ENCODE measurements around the gene TPRN.

Gene TPRN

GRCh38 chr9:137161558-137162486 is 38.7 kb downstream of the TPRN start:
- DNase-seq (ENCODE audit: extremely low read depth, insufficient read length) = no peak
- TF ChIP-seq CTCF (IDR thresholded peaks at IDR 0.05; ENCODE audit: insufficient read depth, low read length, poor library complexity, severe bottlenecking) = no peak
- no peak overlapping the region for H3K4me3 ChIP-seq (replicated peaks; ENCODE audit: low read depth, low read length)
- no peaks in the 10 kb centered on the region for H3K36me3 ChIP-seq (ENCODE audit: control insufficient read depth, insufficient read depth, low read length)
- H3K27me3 ChIP-seq (replicated peaks; ENCODE audit: control insufficient read depth, insufficient read depth, low read length) = no peaks in the 10 kb centered on the region; the same call in 1 of the 2 replicates

GRCh38 chr9:137160716-137161557 is 39.6 kb downstream of the TPRN start:
- no peak for TF ChIP-seq CTCF (IDR thresholded peaks at IDR 0.05; ENCODE audit: insufficient read depth, low read length, poor library complexity, severe bottlenecking)
- no peaks in the 10 kb centered on the region for H3K36me3 ChIP-seq (ENCODE audit: control insufficient read depth, insufficient read depth, low read length)
- H3K27me3 ChIP-seq (replicated peaks; ENCODE audit: control insufficient read depth, insufficient read depth, low read length) = no peaks in the 10 kb centered on the region
- DNase-seq (ENCODE audit: extremely low read depth, insufficient read length) = no peak
- H3K4me3 ChIP-seq (replicated peaks; ENCODE audit: low read depth, low read length) = no peak overlapping the region

- Histone ChIP-seq H3K27me3 (replicated peaks; ENCODE audit: control insufficient read depth, insufficient read depth, low read length) (no peaks in the 10 kb centered on the region), H3K4me3 (replicated peaks; ENCODE audit: low read depth, low read length) (no peak overlapping the region), H3K36me3 (ENCODE audit: control insufficient read depth, insufficient read depth, low read length) (no peaks in the 10 kb centered on the region)
- DNase-seq (ENCODE audit: extremely low read depth, insufficient read length) = no peak
- TF ChIP-seq CTCF (IDR thresholded peaks at IDR 0.05; ENCODE audit: insufficient read depth, low read length, poor library complexity, severe bottlenecking) = no peak
Measured at GRCh38 chr9:137160054-137160425, 40.5 kb downstream of the TPRN start.

- no peak for TF ChIP-seq CTCF (IDR thresholded peaks at IDR 0.05; ENCODE audit: insufficient read depth, low read length, poor library complexity, severe bottlenecking)
- no peaks in the 10 kb centered on the region for H3K27me3 ChIP-seq (replicated peaks; ENCODE audit: control insufficient read depth, insufficient read depth, low read length)
- DNase-seq (ENCODE audit: extremely low read depth, insufficient read length) = no peak
- H3K4me3 ChIP-seq (replicated peaks; ENCODE audit: low read depth, low read length) = no peak overlapping the region
- no peaks in the 10 kb centered on the region for H3K36me3 ChIP-seq (ENCODE audit: control insufficient read depth, insufficient read depth, low read length)
Measured at GRCh38 chr9:137159105-137160053, 41.2 kb downstream of the TPRN start.

GRCh38 chr9:137158625-137159024 is 41.9 kb downstream of the TPRN start:
- no peak for DNase-seq (ENCODE audit: extremely low read depth, insufficient read length)
- no peaks in the 10 kb centered on the region for H3K27me3 ChIP-seq (replicated peaks; ENCODE audit: control insufficient read depth, insufficient read depth, low read length)
- no peak for TF ChIP-seq CTCF (IDR thresholded peaks at IDR 0.05; ENCODE audit: insufficient read depth, low read length, poor library complexity, severe bottlenecking)
- no peaks in the 10 kb centered on the region for H3K36me3 ChIP-seq (ENCODE audit: control insufficient read depth, insufficient read depth, low read length)
- H3K4me3 ChIP-seq (replicated peaks; ENCODE audit: low read depth, low read length) = no peak overlapping the region

All from GM06990 (cell line).